Ascending aorta (tissue), 2 donors: Measurements from ENCODE around the gene AHCYL1. TPM values are rescaled to one million over a fixed set of nuclear protein-coding genes. Genes with fewer than 3 reads are reported as not detected.

Experiments used
- DNase-seq, 2 donors: peaks; one replicate each; pipeline ENCODE4 v3.0.0-alpha.2; 2019; ENCODE audit warnings: low spot score in 2 of 2
- H3K27ac ChIP-seq, 2 donors: fragments of 200-600 bp; sonication (generic); one replicate each; pipeline ENCODE4 v1.5.1; 2016 to 2017; ENCODE audit warnings: mild to moderate bottlenecking in 1 of 2
- H3K27me3 ChIP-seq: fragments of 200-600 bp; sonication (generic); one replicate; pipeline ENCODE4 v1.5.1; 2017
- H3K36me3 ChIP-seq, 2 donors: fragments of 200-600 bp; sonication (generic); one replicate each; pipeline ENCODE4 v1.5.1; 2016
- H3K4me1 ChIP-seq, 2 donors: fragments of 200-600 bp; sonication (generic); one replicate each; pipeline ENCODE4 v1.5.1; 2016 to 2017; ENCODE audit warnings: mild to moderate bottlenecking in 1 of 2
- H3K4me3 ChIP-seq, 2 donors: fragments of 200-600 bp; sonication (generic); one replicate each; pipeline ENCODE4 v1.5.1; 2016 to 2017; ENCODE audit warnings: mild to moderate bottlenecking in 1 of 2
- H3K9me3 ChIP-seq, 2 donors: fragments of 200-600 bp; sonication (generic); one replicate each; pipeline ENCODE4 v1.5.1; 2016
- intact Hi-C: fragments of 100-400 bp; cut with DNase I; formaldehyde crosslinking; loops from one replicate; pipeline ENCODE4 v1.15.1; 2023
- total RNA-seq: library from RNA; depleted of rRNA; stranded (reverse); fragments of >200 nt; gene quantifications from one replicate; pipeline ENCODE4 v1.1.0, GENCODE V29; 2016
- TF ChIP-seq, protein P1 (sequence below), 3 experiments: fragments of 200-600 bp in 2 of 3; fragments of 450-650 bp in 1 of 3; sonication (generic) in 2 of 3; IDR thresholded peaks; one replicate each; pipeline ENCODE4 v1.5.1; 2016 to 2019; ENCODE audit warnings: antibody characterized with exemption in 3 of 3, mild to moderate bottlenecking in 1 of 3, moderate library complexity in 1 of 3

The AHCYL1 gene
- total RNA-seq, 1 donor from 2014 or later = 49.1 TPM

DNA sequence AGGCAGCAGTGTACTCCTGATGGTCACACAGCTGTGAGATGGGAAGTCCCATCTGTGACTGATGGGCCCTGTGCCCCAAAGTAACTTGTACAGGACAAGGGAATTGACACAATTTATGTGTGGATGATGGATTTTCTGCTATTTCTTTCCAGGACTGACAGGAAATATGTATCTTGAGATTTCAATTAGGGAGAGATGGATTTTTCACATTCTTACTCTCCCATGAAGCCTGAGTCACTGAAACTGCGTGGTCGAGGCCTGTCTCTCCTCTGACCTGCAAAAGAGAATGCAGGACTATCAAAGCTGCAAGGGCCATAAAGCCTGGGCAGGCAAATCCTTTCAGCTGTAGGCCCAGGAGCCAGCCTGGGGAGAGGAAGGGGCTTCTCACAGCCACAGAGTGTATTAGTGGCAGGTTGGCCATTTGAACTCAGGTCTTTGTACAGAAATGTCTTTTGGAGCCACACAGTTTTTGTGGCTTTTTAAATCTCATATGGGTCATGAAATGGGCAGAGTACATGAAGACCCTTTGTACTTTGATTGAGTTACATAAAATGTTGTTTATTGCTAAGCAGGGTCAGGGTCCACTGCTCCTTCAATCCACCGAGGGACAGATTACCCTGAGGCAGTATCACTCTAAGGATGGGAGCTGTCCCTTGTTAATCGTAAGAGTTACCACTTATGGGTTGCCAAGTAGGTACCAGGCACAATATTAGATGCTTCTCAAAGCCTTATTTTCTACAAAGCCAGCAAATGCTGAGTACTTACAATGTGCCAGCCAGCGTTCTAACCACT lies 71.1 kb downstream of the AHCYL1 start:
- no peaks in the 10 kb centered on the region for H3K27me3 ChIP-seq
- no peaks in the 10 kb centered on the region for H3K9me3 ChIP-seq
- no peak for DNase-seq
- H3K4me3 ChIP-seq = no peak overlapping the region
- intact Hi-C loops = no loop called here
- H3K27ac ChIP-seq = no peak overlapping the region
- TF ChIP-seq, protein P1, sequence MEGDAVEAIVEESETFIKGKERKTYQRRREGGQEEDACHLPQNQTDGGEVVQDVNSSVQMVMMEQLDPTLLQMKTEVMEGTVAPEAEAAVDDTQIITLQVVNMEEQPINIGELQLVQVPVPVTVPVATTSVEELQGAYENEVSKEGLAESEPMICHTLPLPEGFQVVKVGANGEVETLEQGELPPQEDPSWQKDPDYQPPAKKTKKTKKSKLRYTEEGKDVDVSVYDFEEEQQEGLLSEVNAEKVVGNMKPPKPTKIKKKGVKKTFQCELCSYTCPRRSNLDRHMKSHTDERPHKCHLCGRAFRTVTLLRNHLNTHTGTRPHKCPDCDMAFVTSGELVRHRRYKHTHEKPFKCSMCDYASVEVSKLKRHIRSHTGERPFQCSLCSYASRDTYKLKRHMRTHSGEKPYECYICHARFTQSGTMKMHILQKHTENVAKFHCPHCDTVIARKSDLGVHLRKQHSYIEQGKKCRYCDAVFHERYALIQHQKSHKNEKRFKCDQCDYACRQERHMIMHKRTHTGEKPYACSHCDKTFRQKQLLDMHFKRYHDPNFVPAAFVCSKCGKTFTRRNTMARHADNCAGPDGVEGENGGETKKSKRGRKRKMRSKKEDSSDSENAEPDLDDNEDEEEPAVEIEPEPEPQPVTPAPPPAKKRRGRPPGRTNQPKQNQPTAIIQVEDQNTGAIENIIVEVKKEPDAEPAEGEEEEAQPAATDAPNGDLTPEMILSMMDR (IDR thresholded peaks at IDR 0.05) = no peak
- H3K4me1 ChIP-seq = no peaks in the 10 kb centered on the region
- peaks cover 63 to 88% of the 10 kb centered on the region in 2 donors for H3K36me3 ChIP-seq

DNA sequence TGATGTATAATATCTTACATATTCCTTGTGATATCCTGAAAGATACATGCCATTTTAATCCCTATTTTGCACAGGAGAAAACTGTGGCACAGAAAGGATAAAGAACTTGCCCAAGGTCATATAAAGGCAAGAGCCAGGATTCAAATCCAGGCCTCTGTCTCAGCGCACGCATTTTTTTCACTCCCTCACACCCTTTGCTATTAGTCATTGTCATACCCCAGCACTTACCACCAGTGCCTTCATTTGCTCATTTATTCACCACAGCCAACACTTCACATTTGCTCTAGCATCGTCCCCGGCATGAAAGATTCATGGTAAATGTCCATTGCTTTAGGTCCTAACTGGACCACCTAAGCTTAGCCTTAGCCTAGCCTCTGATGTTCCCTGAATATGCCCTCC lies 71.7 kb downstream of the AHCYL1 start:
- intact Hi-C loops = no loop called here
- Histone ChIP-seq H3K4me1 (no peaks in the 10 kb centered on the region), H3K27me3 (no peaks in the 10 kb centered on the region), H3K4me3 (no peak overlapping the region), H3K9me3 (no peaks in the 10 kb centered on the region), H3K27ac (no peak overlapping the region), H3K36me3 (peaks cover 58 to 83% of the 10 kb centered on the region in 2 donors)
- DNase-seq = no peak
- TF ChIP-seq, protein P1 (IDR thresholded peaks at IDR 0.05) = no peak

DNA sequence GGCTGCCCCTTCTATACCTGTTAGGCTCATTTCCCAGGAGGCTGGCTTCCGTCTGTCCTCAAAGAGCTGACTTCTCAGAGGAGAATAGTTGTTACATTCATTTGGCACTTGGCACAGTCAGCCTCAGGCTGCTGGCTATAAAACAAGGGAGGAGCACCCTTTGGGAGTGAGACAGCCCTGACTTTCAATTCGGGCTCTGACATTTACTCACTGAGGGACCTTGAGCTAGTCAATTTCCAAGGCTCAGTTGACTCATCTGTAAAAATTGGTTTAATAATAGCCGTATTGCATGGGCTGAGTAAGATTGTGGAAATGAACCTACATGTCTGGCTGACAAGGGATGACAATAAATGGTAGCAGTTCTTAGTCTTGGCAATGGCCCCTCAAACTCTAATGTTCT lies 72.2 kb downstream of the AHCYL1 start:
- TF ChIP-seq, protein P1 (IDR thresholded peaks at IDR 0.05) = no peak
- H3K36me3 ChIP-seq = peaks cover 53 to 83% of the 10 kb centered on the region in 2 donors
- H3K27ac ChIP-seq = no peak overlapping the region
- no peak for DNase-seq
- H3K4me3 ChIP-seq = no peak overlapping the region
- no peaks in the 10 kb centered on the region for H3K9me3 ChIP-seq
- H3K27me3 ChIP-seq = no peaks in the 10 kb centered on the region
- no peaks in the 10 kb centered on the region for H3K4me1 ChIP-seq
- intact Hi-C loops = no loop called here

DNA sequence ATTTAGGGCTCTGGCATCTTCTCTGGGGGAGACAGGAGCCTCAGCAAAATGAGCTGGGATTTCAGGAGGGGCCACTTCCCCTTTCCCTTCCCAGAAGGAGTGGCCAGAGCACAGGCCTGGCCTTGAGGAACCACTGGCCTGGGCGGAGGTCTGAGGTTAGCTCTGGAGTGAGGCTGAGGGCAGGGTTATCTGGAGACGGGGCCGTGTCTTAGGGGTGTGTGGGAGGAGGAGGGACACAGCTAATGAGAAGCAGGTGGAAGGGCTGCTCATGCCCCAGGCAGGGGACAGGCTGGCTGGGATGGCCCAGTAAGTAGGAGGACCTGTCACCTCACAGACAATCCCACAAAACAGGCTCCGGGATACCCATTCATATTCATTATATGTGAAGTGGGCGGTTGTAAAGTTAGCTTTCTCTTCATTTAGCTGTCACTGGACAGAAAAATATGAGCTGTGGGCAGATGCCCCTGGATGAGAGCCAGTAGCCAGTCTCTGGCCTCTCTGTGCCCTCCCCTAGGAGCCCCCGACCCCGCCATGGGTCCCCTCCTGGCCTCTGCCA lies 73.5 kb downstream of the AHCYL1 start:
- intact Hi-C loops = no loop called here
- Histone ChIP-seq H3K27me3 (no peaks in the 10 kb centered on the region), H3K9me3 (no peaks in the 10 kb centered on the region), H3K4me1 (no peaks in the 10 kb centered on the region), H3K36me3 (peaks cover 41 to 70% of the 10 kb centered on the region in 2 donors), H3K27ac (no peak overlapping the region), H3K4me3 (no peak overlapping the region)
- TF ChIP-seq, protein P1 (IDR thresholded peaks at IDR 0.05) = no peak
- no peak for DNase-seq

DNA sequence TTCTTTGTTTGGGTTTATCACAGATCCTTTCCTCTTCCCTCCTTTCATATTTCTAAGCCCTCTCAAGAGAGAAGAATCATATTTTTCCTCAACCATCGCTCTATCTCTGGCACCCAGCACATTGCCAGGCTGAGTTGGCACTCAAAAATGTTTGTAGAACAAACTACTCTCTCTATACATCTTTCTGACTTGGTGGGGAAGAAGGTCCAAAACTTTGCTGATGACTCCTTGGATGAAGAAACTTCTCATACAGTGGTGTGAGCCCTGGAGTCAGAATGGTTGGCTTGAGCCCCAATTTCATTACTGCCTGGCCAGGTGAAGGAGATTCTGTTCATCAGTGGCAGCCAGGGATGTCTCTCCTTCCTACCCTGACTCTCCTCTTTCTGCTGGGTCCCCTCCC lies 74.0 kb downstream of the AHCYL1 start:
- Histone ChIP-seq H3K27ac (no peak overlapping the region), H3K4me3 (no peak overlapping the region), H3K9me3 (no peaks in the 10 kb centered on the region), H3K36me3 (peaks cover 35 to 65% of the 10 kb centered on the region in 2 donors), H3K27me3 (no peaks in the 10 kb centered on the region), H3K4me1 (no peaks in the 10 kb centered on the region)
- intact Hi-C loops = no loop called here
- TF ChIP-seq, protein P1 (IDR thresholded peaks at IDR 0.05) = no peak
- DNase-seq = no peak
